Measurements from ENCODE around the gene UTP14A.

DNA sequence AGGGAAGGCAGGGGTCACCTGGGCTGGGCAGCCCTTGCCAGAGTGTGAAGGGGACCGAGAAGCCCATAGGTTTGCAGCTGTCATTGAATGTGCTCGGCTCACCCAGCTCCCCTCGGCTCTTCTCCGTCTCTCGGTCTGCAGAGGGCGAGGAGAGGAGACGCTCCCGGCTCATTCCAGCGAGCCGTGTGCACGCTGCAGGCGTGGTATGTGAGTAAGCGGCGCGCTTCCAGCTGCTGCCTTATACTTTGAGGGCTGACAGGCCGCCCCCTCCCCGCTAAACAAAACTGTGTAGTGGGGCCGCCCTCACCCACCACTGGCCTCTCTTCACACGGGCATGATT lies 53.5 kb downstream of the UTP14A start:
- no peak for TF ChIP-seq EZH2 (IDR thresholded peaks at IDR 0.05; ENCODE audit: borderline replicate concordance, insufficient read depth, low read depth, low read length, poor library complexity, severe bottlenecking)
- no peak for TF ChIP-seq CTCF (IDR thresholded peaks at IDR 0.05)

All from B cell (primary cell).